Measurements from ENCODE around the gene DCAF7.

DNA sequence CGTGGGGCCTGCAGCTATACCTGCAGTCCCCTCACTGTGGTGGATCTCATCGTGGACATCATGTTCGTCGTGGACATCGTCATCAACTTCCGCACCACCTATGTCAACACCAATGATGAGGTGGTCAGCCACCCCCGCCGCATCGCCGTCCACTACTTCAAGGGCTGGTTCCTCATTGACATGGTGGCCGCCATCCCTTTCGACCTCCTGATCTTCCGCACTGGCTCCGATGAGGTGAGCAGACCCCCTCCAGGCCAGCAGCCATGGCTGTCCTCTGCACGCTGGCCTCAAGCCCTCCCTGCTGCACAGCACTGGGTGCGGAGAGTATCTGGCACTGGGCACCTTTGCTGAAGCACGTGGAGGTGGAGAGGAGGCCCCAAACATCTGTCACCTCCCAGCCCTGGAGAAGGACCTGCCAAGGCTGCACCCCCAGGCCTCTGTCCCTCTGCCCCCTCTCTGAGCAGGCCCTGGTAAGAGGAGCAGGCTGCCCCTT is 16.2 kb upstream of the DCAF7 start:
- TF ChIP-seq CTCF (IDR thresholded peaks at IDR 0.05) (no peak), REST (IDR thresholded peaks at IDR 0.05; ENCODE audit: insufficient read depth in 1 of 2, low read depth in 2 of 2, low read length in 1 of 2) (no peak)
